OCI-LY3 (cell line): Measurements from ENCODE around the gene ELF1.

ENCODE experiments used
- EZH2phosphoT487 ChIP-seq: fragments of 200-600 bp; shearing (Covaris generic); IDR thresholded peaks from 2 replicates; pipeline ENCODE4 v1.6.1; 2018; ENCODE audit warnings: antibody characterized with exemption, mixed run types, low read depth
- TF ChIP-seq, protein P1 (sequence below): fragments of 200-600, 300-600 bp; sonication (generic); IDR thresholded peaks from 2 replicates; pipeline ENCODE4 v1.5.1; 2014; ENCODE audit warnings: antibody characterized with exemption, low read length, low read depth

DNA sequence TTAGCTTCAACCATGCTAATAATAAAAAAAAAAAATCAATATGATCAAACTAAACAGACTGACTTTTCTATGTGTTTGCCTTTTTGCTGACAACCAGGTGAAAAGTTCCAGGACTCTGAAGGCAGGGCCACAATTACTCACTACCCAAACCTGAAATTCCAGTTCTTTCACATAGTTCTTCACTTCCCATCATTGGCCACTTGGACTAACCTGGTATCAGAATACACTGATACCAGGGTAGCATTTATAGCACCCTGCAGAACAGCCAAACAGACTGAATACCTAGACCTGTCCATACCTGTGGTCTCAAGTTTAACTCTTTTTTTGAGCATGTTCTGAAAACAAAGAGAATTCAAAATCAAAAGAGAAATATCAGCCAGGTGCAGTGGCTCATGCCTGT is 25.1 kb downstream of the ELF1 start:
- TF ChIP-seq, protein P1, sequence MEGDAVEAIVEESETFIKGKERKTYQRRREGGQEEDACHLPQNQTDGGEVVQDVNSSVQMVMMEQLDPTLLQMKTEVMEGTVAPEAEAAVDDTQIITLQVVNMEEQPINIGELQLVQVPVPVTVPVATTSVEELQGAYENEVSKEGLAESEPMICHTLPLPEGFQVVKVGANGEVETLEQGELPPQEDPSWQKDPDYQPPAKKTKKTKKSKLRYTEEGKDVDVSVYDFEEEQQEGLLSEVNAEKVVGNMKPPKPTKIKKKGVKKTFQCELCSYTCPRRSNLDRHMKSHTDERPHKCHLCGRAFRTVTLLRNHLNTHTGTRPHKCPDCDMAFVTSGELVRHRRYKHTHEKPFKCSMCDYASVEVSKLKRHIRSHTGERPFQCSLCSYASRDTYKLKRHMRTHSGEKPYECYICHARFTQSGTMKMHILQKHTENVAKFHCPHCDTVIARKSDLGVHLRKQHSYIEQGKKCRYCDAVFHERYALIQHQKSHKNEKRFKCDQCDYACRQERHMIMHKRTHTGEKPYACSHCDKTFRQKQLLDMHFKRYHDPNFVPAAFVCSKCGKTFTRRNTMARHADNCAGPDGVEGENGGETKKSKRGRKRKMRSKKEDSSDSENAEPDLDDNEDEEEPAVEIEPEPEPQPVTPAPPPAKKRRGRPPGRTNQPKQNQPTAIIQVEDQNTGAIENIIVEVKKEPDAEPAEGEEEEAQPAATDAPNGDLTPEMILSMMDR: no peak
- TF ChIP-seq EZH2phosphoT487: no peak
